ENCODE data around the gene MACO1.

MACO1 gene

GRCh38 chr1:25524568-25525360, 94.1 kb downstream of the MACO1 start:
- in situ Hi-C loops (cut with HindIII; ENCODE audit: low pct_unique_long_range_greater_than_20kb, low sequenced_read_pairs) = no loop called here
- TF ChIP-seq JUND (IDR thresholded peaks at IDR 0.05; ENCODE audit: low read depth) = no peak
- no peak for DNase-seq (ENCODE audit: low read depth in 1 of 2, low spot score in 1 of 2)

- in situ Hi-C loops (cut with HindIII; ENCODE audit: low pct_unique_long_range_greater_than_20kb, low sequenced_read_pairs) = no loop called here
- DNase-seq (ENCODE audit: low read depth in 1 of 2, low spot score in 1 of 2) = no peak
- no peak for TF ChIP-seq JUND (IDR thresholded peaks at IDR 0.05; ENCODE audit: low read depth)
Observed at GRCh38 chr1:25525361-25525688, 94.6 kb downstream of the MACO1 start.

DNA sequence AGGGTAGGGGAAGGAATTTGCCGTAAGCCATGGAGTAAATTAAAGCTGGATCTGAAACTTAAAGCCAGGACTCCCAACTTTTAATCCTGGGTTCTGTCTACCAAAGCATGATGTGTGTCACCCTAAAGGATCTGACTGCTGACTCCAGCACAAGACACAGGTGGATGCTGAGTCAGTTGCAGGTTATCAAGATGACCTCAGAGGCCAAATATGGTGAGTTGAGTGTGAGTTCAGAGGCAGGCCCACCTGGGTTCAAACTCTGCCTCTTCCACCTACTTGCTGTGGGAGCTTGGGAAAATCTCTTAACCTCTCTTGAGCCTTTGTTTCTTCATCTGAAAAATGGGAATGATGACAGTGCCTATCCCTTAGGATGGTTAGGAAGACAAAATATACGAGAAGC, 96.1 kb downstream of the MACO1 start:
- no peak for DNase-seq (ENCODE audit: low read depth in 1 of 2, low spot score in 1 of 2)
- TF ChIP-seq JUND (IDR thresholded peaks at IDR 0.05; ENCODE audit: low read depth) = no peak
- in situ Hi-C loops (cut with HindIII; ENCODE audit: low pct_unique_long_range_greater_than_20kb, low sequenced_read_pairs) = no loop called here

- in situ Hi-C loops (cut with HindIII; ENCODE audit: low pct_unique_long_range_greater_than_20kb, low sequenced_read_pairs) = no loop called here
- TF ChIP-seq JUND (IDR thresholded peaks at IDR 0.05; ENCODE audit: low read depth) = no peak
- no peak for DNase-seq (ENCODE audit: low read depth in 1 of 2, low spot score in 1 of 2)
Observed at GRCh38 chr1:25527226-25527846, 96.6 kb downstream of the MACO1 start.

GRCh38 chr1:25527946-25528595, 97.4 kb downstream of the MACO1 start:
- no peak for TF ChIP-seq JUND (IDR thresholded peaks at IDR 0.05; ENCODE audit: low read depth)
- DNase-seq (ENCODE audit: low read depth in 1 of 2, low spot score in 1 of 2) = no peak
- in situ Hi-C loops (cut with HindIII; ENCODE audit: low pct_unique_long_range_greater_than_20kb, low sequenced_read_pairs) = no loop called here

DNA sequence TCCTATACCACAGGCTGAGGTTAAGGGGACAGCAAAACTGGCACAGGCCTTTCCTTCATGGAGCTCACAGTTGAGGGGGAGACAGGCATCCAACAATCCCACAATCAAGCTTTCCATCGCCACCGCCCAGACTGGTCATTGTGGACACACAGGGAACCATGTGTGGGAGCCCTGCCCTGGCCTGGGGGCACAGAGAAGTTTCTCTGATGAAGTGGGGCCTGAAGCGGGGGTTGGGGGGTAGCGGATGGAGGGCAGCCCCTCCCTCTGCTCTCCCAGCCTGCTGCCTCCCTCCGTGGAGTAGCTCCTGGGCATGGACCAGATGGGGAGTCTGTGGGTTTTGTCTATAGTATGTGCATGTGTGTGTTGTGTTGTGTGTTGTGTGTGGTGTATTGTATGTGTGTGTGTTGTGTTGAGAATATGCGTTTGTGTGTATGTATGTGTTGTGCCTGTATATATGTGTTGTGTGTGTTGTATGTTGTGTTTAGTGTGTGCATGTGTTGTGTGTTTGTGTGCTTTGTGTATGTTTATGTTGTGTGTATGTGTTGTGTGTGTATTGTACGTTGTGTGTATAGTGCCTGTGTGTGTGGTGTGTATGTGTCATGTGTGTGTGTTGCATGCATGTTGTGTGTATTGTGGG, 98.3 kb downstream of the MACO1 start:
- TF ChIP-seq JUND (IDR thresholded peaks at IDR 0.05; ENCODE audit: low read depth) = no peak
- in situ Hi-C loops (cut with HindIII; ENCODE audit: low pct_unique_long_range_greater_than_20kb, low sequenced_read_pairs) = no loop called here
- no peak for DNase-seq (ENCODE audit: low read depth in 1 of 2, low spot score in 1 of 2)

- in situ Hi-C loops (cut with HindIII; ENCODE audit: low pct_unique_long_range_greater_than_20kb, low sequenced_read_pairs) = no loop called here
- no peak for TF ChIP-seq JUND (IDR thresholded peaks at IDR 0.05; ENCODE audit: low read depth)
- DNase-seq (ENCODE audit: low read depth in 1 of 2, low spot score in 1 of 2) = no peak
Observed at GRCh38 chr1:25529518-25530185, 99.0 kb downstream of the MACO1 start.

DNA sequence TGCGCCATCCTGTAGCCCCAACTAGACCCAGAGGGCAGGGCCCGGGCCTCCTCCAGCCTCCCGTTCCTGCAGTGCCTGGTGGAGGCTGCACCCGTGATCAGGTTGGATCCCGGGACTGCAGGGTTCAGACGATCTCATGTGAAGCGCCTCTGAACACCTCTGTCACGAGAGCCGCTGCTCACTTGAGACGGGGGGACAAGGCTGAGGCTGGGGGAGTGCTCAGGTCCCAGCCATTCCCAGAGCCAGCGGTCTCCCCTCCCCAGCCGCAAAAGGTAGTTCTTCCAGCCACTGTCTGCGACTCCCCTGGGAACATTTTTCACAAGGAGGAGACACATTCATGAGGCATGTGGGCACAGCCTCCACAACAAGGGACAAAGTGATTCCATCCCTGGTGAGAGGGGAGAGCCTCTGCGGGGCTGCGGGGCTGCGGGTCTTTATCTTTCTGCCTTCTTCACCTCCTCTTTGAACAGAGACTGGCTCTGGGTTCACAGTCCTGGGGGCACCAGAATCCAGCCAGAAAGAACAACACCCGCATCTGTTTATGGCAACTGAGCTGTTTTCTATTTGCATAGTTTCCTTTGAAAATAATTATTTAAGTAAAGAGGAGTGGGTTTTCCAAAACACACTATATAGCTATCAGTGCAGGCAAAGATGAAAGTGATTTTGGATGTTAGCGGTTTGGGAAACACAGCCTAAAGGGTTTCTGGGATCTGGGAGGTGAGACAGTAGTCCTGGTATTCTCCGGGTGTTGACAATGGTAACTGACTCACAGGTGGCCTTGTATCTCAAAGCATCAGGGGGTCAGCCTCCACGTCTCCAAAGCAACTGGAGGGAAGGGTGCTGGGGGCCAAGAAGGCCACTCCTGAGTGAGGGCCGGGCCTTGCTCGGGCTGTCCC, 99.7 kb downstream of the MACO1 start:
- in situ Hi-C loops (cut with HindIII; ENCODE audit: low pct_unique_long_range_greater_than_20kb, low sequenced_read_pairs) = no loop called here
- DNase-seq (ENCODE audit: low read depth in 1 of 2, low spot score in 1 of 2) = no peak
- TF ChIP-seq JUND (IDR thresholded peaks at IDR 0.05; ENCODE audit: low read depth) = no peak

DNA sequence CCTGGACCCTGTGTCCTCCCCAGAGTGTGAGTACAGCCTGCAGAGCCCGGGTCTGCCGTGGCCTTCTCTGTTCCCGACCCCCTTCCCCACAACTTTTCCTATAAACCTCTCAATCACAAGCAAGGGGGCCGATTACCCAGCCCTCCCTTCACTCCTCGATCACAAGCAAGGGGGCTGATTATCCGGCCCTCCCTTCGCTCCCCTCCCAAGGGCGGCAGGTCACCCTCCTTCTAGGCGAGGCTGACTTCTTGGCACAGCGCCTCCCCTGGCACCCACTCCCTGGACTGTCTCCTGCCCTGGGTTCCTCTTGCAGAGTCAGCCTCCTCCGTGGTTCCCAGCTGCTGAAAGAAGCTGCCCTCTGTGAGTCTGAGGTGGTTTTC, 100.4 kb downstream of the MACO1 start:
- DNase-seq (ENCODE audit: low read depth in 1 of 2, low spot score in 1 of 2) = no peak
- no peak for TF ChIP-seq JUND (IDR thresholded peaks at IDR 0.05; ENCODE audit: low read depth)

DNA sequence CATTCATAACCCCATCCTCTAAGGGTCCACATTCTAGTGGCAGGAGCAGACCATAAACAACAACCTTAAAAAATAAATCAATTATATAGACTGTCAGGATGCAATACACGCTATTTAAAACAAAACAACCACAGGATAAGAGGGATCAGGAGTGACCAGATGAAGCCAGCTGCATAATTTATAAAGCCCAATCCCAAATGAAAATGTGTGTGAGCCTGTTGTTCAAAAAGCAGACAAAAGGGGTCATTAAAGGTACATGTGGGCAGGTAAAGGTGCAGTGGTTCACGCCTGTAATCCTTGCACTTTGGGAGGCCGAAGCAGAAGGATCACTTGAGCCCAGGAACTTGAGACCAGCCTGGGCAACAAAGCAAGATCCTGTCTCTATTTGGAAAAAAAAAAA, 102.3 kb downstream of the MACO1 start:
- TF ChIP-seq JUND (IDR thresholded peaks at IDR 0.05; ENCODE audit: low read depth) = no peak
- in situ Hi-C loops (cut with HindIII; ENCODE audit: low pct_unique_long_range_greater_than_20kb, low sequenced_read_pairs) = no loop called here
- DNase-seq (ENCODE audit: low read depth in 1 of 2, low spot score in 1 of 2) = no peak

More for the DNA sequence above, 100.4 kb downstream of the MACO1 start:
- in situ Hi-C loops (cut with HindIII; ENCODE audit: low pct_unique_long_range_greater_than_20kb, low sequenced_read_pairs) = no loop called here

GRCh38 chr1:25533775-25534409, 103.2 kb downstream of the MACO1 start:
- no peak for TF ChIP-seq JUND (IDR thresholded peaks at IDR 0.05; ENCODE audit: low read depth)
- in situ Hi-C loops (cut with HindIII; ENCODE audit: low pct_unique_long_range_greater_than_20kb, low sequenced_read_pairs) = no loop called here
- no peak for DNase-seq (ENCODE audit: low read depth in 1 of 2, low spot score in 1 of 2)

Measured in T47D (cell line).